HG03159 (cell line): ENCODE measurements around the gene NR0B2.

Source experiments
- ATAC-seq: cut with Tn5 transposase; IDR thresholded peaks from one replicate; pipeline ENCODE4 v1.9.1; 2021; ENCODE audit warnings: mild to moderate bottlenecking, moderate library complexity; ENCODE audit not compliant: unreplicated experiment

NR0B2 gene

DNA sequence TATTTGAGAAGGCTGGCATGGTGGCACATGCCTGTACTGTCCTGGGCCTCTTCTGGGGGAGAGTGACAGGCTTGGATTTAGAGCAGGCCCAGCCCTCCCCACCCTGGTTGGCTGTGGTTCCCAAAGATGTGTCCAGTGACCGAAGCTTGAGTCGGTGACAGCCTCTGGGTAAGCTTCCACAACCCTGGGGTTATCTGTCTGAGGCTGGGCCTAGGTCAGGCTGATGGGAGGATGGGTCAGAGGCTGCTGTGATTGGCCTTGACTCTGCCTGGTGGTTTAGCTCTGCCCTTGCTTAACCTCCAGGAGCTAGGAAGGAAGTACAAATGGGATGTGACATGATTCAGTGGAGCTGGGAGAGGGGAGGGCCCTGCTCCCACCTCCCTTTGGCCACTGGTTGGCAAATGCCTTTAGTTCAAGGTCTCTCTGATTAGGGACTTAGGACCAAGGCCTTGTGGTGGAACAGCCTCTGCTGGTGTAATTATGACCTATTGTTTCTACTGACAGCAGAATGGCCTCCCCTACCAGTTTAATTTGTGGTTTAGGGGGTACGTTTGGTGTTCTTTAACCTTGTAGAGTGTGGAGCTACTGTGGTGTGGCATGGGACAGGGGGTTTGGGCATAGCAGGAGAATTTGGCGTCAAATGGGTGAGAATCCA is 24.4 kb upstream of the NR0B2 start:
- no peak for ATAC-seq

GRCh38 chr1:26936823-26937222 is 23.0 kb upstream of the NR0B2 start:
- ATAC-seq = no peak

- no peak for ATAC-seq
Observed at GRCh38 chr1:26932531-26932930, 18.8 kb upstream of the NR0B2 start.

GRCh38 chr1:26923711-26924110 is 9.9 kb upstream of the NR0B2 start:
- no peak for ATAC-seq

GRCh38 chr1:26922901-26923300 is 9.1 kb upstream of the NR0B2 start:
- no peak for ATAC-seq

DNA sequence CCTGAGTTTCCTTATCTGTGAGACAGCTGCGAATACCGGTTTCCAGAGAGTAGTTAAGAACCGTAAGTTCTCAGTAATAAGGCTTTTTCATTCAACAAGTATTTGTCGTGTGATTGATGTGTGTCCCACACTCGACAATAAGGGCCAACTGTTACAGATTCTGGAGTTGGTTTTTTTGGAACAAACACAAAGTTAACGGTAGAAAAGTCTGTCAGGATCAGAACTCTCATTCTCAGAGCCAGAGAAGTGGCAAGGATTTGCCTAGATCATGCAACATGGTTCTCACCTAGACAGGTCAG is 8.6 kb upstream of the NR0B2 start:
- no peak for ATAC-seq

- ATAC-seq = peak; percentile 96
Observed at GRCh38 chr1:26921540-26922430, 8.0 kb upstream of the NR0B2 start, which contains the start of gene NUDC. Gene NUDC, plus strand, starts transcription at chr1:26921743. Its CDS starts 106 bp downstream, at chr1:26921849.

DNA sequence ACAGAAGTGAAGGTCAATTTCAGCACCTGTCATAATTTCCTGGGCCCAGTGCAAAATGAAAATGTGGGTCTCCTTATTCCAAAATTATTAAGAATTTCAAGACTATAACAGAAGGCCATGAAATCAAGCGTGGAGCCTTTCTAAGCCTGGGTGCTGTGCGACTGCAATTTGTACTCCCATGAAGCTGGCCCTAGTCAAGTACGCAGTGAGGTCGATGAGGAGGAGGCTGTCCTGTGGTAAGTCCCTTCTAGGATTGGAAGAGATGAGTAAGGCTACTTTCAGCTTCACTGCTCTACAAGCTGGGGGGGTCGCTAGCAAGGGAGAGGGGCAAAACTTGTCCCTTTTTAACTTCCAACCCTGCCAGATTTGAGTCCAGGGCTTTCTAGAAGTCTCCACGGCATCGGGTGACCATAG is 7.4 kb upstream of the NR0B2 start:
- no peak for ATAC-seq

DNA sequence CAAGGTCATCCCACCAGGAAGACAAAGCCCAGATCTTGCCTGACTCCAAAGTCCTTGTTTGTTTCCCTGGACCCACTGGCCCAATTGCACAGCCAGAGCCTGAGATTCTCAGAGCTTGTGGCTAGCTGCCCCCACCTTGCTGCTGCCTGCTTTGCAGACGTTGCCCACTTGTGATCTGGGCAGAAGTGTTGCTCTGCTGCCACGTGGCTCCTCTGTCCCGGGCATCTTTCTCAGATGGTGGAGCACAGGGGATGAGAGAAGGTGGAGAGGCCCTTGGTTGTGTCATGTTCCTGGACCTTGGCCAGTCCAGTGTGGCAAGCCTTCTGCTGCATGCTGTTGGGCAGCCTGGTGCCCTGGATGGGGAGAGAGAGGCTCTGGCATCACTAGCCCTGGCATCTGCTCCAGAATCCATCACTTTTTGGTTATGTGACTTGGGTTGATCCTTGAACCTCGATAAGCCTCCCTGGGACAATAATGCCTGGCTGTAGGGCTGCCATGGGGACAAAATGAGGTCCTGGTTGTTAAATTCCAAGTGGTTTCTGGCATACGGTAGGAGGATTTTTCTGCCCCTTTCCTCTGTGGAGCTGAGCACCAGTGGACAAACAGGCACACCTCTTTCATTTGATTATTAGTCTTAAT is 1.5 kb upstream of the NR0B2 start:
- no peak for ATAC-seq

DNA sequence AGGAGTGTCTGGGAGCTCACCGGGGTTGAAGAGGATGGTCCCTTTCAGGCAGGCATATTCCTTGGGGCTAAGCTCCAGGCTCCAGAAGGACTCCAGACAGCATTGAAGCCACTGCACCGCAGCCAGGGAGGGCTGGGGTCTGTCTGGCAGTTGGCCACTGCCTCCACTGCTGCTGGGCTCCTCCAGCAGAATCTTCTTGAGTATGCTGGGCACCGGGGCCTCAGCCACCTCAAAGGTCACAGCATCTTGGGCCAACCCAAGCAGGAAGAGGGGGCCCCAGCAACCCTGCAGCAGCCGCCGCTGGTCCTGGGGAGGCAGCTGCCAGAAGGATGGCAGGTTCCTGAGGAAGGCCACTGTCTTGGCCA is 404 bp downstream of the NR0B2 start:
- ATAC-seq = no peak

DNA sequence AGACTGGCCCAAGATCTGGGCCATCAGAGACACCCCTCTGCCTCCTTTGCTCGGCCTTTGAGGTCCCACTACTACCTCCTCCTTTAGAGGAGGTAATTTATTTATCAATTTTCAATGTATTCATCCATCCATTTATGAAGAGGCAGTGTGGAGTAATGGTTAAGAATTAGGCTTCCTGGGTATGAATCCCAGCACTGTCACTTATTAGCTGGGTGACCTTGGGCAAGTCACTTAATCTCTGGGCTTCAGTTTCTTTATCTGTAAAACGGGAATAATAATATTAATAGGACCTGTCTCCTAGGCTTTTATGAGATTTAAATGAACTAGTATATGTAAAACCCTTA is 1.7 kb downstream of the NR0B2 start:
- no peak for ATAC-seq

- no peak for ATAC-seq
Observed at GRCh38 chr1:26911399-26912146, 2.2 kb downstream of the NR0B2 start.

DNA sequence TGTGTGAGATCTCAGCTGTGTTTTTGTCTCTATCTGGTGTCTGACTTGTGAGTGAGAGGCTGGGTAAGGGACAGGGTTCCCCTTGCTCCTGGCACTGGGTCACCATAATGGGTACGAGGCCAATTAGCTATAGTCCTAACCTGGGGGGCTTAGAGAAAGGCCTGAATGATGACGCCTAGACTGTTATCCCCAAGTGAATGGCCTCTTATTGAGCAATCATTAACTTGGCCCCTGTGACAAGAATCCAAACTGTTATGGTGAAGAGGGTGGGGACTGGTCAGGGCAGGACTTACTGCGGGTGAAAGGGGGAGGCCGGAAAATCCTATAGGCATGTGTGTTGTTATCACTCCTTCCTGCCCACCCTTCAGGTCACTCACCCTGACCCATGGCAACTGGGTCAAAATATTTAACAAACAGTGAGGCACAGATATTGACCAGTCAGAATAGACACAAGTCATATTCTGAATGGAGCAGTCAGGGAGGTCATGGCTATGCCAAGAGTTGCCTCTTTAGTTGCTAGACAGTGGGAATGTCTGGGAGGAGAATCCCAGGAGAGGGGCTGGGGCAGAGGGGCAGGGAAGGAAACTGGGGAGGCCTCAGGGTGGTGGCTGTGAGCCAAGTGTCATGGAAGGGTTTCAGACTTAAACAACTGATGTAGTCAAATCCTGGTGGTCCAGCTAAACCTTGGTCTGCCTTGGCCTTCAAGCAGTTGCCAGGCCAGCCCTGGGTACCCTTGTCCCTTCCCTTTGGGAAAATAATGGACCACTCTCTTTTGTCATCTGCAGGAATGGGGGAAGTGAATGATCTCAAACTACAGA is 3.2 kb downstream of the NR0B2 start:
- no peak for ATAC-seq

DNA sequence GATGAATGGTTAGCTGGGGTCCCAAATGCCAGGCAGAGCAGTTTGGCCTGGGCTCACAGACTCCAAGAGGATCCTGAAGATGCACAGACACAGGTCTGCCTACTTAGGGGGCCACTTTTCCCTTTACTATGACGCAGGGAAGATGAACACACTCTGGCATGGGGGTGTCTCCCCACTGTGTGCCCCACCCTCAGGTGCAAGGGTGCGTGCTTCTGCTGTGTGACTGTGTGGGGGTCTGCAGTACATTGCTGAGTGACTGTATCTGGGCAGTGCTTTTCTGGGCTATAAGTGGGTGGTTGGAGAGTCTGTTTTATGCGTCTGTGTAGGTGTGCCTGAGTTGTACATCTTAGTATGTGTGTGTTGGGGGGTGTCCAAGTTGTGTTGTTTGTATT is 3.8 kb downstream of the NR0B2 start:
- no peak for ATAC-seq

GRCh38 chr1:26907071-26907917 is 6.5 kb downstream of the NR0B2 start:
- ATAC-seq = no peak

DNA sequence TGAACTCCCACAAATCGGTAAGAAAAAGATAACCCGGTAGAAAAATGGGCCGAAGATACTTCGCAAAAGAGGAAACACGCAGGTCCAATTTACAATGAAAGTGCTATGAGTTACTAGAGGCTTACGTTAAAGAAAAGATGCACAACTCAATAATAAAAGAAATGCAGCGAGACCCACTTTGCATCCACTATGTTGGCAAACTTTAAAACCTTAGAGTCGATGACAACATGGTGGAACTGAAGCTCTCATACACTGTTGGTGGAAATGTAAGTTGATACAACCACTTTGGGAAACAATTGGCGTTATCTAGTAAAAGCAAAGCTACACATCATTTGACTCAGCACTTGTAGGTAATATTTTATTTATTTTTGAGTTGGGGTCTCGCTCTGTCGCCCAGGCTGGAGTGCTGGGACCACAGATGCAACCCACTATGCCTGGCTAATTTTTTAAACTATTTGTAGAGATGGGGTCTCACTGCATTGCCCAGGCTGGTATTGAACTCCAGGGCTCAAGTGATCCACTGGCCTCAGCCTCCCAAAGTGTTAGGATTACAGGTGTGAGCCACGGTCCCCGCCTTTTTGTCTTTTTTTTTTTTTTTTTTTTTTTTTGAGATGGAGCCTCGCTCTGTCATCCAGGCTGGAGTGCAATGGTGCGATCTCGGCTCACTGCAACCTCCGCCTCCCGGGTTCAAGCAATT is 12.8 kb downstream of the NR0B2 start:
- ATAC-seq = no peak

GRCh38 chr1:26900001-26900814 is 13.6 kb downstream of the NR0B2 start, which contains the start of gene GPATCH3:
Gene GPATCH3, minus strand, starts transcription at chr1:26900467. Its CDS starts 25 bp downstream, at chr1:26900442.
- peak; percentile 78 for ATAC-seq

GRCh38 chr1:26897351-26897750 is 16.4 kb downstream of the NR0B2 start:
- ATAC-seq = no peak
